Stimulated activated CD8-positive, alpha-beta memory T cell treated with anti-CD3 and anti-CD28 coated beads, Interleukin-12 subunit alpha, Interleukin-12 subunit beta, amount 100 ng/mL, for 4 hours (primary cell): ENCODE data around the gene CFAP65.

ENCODE experiments used
- DNase-seq: peaks from one replicate; pipeline ENCODE4 v3.0.0-alpha.2; 2020; ENCODE audit warnings: low read depth

Gene CFAP65

DNA sequence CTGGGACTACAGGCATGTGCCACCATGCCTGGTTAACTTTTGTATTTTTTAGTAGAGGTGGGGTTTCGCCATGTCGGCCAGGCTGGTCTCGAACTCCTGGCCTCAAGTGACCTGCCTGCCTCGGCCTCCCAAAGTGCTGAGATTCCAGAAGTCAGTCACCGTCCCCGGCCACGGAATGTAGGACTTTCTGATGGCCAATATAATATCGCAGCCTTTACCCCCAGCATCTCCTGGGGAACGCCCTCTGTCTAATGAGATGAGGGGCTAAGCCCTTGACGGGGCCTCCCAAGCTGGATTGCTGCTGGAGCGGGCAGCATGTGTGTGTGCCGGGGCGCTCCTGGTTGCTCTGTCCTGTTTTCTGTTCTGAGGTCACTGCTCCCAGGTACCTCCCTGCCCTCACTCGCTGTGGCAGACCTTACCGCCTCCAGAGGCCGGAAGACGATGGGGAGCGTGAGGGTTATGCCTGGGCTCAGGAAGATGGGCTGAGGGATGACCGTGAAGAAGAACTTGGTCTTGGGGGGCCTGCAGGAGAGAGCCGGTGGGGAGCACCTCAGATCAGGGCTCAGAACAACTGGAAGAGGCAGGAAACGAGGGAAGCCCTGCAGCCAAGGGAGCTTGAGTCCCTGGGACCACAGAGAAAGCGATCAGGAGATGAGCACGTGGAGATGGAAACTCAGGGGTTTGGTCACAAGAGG is 9.1 kb downstream of the CFAP65 start:
- DNase-seq, result no peak

DNA sequence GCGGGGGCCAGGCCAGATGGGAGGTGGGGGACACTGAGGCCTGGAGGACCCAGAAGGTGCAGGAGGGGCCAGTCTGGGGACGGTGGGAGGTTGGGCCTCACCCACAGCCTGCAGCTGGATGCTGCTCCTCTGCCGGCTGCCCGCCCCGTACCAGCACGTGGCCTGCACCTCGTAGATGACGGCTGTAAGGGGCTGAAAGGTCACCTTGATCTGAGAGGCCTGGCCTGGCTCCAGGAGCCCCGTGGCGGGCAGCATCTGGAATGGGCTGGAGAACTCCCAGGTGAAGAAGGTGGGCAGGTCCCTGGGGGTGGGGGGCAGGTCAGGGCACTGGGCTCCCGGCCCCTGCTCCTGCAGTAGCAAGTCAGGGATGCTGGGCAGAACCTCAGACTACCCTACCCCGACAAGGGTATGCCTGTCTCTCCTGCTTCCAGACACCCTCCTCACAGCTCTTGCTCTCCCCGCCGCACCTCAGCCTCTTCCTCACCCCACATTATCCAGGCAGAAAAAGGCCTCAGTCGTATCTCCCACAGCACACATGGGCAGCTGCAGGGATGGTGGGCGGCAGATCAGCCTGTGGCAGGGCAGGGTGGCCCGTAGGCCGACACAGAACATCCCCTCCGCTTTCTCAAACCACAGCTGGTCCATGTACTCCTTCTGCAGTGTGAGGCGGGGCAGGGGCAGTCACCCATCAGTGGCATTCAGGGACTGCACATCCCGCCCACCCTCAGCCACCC is 10.1 kb downstream of the CFAP65 start:
- no peak for DNase-seq

DNA sequence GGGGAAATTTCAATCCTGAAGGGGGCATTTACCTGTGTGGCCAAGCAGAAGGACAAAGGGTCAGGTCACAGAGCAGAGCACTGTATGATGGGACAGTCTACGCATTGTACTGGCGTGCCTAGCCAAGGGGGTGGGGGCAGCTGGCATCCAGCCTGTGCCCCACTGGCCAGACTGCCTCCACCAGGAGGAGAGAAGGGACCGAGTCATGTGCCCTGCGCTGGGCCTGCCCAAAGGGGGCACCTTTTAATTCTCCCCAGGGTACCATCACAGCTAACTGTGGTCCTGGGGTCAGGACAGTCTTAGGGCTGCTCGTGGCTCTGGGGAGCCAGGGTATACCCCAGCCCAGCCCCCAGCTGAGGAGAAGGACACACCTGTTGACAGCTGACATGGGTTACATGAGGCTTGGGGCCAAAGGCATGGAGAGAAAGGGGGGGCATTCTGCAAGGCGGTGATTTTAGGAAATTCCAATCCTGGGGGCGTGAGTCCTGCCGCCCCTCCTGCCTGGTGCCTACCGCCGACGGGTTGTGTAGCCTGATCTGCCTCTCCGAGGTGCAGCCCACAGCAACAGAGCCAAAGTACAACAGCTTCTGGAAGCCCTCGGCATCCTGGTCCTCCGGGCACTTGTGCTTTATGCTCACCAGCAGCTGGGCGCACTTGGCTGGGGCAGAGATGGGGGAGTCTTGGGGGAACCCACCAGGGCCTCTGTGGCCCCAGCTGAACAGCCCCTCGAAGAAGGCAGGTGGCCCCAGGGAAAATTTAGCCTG is 11.0 kb downstream of the CFAP65 start:
- DNase-seq, result no peak

DNA sequence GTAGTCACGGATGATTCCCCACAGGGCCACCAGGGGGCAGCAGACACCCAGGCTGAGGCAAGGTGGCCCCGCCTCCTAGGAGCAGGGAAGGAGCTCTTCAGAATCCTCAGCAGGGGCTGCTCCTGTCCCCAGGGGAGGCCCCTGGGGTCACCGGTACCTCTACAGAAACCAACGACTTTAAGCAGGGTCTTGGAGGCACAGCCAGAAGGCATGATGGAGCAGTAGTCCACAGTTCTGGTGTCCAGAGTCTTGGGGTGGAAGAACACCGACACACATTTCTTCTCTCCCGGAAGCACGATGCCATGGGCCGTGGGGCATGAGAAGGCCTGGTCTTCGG is 11.5 kb downstream of the CFAP65 start:
- DNase-seq, result peak; percentile 51

DNA sequence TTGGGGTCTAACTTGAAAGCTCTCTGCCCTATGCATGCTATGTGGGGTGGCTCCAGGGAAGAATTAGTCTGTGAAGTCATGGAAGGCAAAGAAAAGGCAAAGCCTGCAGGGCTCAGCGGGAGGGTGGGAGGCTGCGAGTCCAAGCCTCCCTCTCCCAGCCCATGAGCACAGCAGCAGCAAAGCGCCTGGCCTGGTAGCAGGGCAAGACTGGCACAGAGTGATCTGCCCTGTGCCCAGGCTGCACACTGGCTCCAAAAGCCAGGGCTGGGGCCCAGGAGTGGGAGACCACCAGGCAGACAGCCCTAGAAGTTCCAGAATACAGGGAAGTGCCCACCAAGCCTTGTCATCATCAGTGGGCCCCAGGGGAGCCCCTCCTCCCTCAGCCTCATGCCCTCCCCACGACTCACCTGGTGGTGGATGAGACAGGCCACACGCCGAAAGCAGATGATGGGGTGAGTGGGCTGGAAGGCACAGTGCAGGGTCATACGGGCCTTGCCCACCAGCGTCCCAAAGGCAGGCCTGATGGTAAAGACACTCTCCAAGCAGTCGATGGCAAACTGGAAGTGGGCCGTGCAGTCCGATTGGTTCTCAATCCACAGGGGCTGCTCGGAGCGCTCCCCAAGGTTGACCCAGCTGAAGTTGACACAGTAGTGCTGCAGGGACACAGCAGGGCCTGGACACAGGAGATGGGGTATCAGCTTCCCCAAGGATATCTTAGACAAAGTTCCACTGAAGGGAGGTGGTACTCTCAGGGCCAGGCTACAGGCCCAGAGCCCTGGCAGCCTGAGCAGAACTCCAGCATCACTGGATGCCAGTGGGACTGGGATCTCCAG is 12.1 kb downstream of the CFAP65 start:
- no peak for DNase-seq

DNA sequence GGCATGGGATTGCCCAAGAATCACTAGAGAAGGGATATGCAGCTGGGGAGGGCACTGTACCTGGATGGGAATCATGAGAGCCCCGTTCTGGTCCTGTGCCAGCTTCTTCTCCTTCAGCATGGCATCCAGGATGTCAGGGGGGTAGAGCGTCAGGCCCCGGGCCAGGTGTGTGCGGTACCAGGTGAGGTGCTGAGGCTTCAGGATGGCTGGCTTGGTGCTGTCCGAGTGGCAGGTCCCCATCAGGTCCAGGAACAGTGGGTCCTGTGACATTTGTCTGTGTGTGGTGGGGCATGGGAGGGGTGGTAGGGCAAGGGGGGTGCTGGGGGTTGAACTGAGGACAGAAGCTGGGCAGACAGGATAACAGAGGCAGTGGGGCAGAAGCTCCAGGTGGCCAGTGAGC is 13.2 kb downstream of the CFAP65 start:
- no peak for DNase-seq

DNA sequence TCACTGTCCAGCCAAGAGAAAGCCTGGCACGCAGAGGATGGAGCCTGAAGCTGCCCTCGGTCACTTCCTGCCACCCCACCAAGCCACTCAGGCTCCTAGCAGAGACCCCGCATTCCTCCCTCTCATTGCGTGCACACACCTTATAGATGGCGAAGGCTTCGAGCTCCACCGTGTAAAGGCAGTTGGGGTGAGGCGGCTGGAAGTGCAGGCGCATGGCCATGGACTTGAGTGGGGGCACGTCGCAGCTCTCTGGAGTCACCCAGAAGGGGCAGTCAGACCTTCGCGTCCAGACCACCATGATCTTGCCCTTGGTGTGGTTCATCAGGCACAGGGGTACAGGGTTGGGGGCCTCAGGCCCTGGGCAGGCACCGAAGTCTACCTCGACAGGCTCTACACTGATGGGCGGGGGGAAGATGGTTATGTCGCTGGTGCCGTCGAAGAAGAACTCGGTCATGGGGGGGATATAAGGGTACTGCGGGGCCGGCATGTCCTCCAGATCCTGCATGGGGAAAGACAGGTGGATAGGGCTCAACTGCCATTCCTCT is 13.7 kb downstream of the CFAP65 start:
- no peak for DNase-seq

DNA sequence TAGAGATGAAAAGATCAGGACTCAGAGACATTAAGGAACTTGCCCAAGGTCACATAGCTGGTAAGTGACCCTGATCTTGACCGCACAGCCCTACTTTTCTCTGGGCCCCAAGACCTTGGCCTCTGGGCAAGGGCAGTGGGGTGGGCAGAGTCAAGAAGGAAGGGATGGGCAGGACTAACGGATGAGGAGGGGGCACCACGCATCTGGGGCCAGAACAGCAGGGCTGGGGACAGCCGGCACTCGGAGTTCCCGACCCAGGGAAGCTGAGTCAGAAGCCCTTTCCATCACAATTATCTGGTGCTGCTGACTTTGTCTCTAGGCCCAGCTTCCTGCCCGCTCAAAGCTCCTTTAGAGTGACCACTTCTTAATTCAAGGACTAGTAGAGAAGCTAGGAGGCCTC is 14.4 kb downstream of the CFAP65 start:
- DNase-seq, result no peak

DNA sequence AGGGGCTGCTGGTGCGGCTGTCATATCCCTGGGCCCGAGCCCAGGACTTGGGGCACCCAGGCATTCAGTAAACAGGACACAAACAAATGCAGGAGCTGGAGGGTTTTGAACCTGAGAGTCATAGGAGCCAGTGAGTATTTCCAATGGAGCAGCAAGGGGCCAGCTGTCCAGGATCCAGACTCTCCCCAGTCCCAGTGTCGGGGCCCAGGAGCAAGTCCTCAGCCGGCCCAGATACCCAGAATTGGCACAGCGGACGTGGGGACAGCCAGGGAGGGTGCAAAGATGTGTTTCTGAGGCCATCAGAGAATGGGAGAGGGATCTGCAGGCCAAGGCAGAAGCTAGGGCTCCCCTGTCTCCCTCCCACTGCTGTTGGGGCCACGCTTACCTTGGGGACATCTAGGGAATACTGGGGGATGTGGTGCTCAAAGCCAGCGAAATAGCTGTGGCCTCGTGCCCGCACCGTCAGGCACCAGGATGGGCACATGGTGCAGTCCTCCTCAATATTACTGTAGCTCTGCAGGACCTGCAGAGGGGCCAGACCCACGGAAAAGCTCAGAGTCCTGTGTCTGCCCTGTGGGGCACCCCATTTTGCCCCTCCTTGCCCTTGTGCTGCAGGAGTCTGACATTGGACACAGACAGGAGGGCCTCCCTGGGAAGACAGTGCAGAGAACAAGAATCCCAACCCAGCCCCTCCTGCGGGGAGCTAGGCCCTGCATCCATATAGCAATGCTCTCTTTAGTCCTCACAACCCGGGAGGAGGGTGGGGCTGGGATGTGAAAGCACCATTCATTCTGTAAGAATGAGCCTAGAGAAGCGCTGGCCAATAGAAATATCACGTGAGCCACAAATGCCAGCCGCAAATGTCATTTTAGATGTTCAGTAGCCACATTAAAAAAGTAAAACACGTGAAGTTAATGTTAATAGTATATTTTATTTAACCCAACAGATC is 15.4 kb downstream of the CFAP65 start:
- no peak for DNase-seq

DNA sequence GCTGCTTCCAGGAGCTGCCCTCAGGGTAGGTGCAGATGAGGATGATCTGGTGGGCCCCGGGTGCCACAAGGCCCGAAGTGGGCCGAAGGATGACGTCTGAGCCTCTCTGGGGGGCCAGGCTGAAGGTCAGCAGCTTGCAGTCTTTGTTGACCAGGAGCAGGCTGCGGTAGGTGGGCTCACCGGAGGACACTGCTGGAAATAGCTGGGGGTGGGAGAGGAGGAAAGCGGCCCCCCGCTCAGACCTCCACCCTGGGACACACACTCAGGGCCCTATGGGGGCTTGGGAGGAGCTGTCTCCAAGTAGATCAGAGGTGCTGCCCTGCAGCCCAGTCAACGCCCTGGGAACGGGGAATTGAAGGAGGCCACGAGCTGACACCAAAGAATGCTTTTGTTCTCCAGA is 17.3 kb downstream of the CFAP65 start:
- DNase-seq, result no peak

DNA sequence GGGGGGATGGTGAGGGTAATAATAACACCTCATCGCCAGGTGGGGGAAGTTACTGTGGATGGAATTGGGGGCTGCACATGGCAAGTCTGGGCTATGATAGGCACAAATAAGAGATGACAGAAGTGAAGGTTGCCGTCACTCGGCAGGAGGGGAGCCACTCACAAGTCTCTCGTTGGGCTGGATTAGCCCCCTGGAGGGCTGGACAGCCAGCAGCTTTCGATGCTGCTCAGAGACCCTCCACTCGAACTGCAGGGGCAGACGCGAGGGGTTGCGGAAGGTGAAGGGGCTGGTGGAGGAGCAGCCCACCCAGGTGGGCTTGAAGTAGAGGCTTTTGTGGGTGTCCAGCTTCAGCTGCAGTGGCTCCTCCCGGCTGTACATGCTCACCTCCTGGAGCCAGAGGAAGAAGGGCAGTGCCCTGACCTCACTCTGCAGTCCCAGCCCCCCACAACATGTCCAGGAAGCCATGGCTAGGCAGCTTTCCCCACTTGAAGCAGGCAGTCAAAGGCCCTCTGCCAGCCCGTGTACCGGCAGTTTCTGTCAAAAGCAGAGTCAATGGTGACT is 18.2 kb downstream of the CFAP65 start:
- no peak for DNase-seq

DNA sequence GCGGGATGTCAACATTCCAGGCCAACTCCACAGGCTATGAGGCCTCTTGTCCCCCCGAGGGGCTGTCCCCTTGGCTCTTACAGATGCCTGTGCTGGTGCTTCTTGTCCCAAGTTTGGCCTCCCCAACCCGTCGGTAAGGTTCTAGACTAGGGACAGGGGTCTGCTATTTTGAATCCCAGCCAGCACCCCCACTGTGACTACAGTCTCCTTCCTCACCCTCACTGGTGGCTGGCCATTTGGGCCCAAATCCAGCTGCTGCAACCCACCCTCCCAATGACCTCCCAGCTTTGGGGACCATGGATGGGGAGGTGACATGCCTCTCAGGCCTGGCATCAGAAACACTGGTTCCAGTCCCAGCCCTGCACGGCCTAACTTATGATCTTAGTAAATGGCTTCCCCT is 18.7 kb downstream of the CFAP65 start:
- DNase-seq, result no peak

DNA sequence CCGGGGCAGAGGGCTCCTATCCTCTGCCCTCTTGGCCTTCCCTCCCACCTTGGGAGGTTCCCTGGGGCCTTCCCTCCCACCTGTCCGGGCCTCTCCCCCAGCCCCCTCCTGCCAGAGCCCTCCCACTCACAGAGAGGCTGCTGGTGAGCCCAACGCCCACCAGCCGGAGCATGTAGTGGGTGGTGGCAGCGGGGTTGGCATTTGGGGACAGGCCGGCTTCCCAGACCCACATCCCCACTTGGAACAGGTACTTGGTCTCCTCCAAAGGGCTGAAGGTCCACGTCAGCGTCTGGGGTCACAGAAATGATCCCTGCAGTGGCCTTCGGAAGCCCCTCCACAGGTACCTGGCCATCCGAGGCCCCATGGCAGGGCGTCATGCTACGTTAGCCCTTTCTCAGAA is 19.3 kb downstream of the CFAP65 start:
- no peak for DNase-seq

DNA sequence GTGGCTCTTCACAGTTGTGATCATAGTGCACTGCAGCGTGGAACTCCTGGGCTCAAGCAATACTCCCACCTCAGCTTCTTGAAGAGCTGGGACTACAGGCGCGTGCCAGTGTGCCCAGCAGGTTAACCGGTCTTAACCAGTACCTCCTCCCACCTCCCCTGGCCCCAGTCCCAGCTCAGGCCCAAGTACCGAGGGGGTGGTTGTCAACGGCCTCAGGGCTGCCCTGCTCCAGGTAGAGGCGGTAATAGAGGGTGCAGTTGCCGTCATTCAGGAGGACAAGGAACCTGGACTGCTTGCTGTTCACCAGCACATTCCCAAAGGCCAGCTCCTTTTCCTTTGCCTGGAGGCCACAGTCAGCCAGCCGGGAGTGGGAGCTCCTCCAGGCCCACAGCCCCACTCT is 19.7 kb downstream of the CFAP65 start:
- DNase-seq, result no peak

DNA sequence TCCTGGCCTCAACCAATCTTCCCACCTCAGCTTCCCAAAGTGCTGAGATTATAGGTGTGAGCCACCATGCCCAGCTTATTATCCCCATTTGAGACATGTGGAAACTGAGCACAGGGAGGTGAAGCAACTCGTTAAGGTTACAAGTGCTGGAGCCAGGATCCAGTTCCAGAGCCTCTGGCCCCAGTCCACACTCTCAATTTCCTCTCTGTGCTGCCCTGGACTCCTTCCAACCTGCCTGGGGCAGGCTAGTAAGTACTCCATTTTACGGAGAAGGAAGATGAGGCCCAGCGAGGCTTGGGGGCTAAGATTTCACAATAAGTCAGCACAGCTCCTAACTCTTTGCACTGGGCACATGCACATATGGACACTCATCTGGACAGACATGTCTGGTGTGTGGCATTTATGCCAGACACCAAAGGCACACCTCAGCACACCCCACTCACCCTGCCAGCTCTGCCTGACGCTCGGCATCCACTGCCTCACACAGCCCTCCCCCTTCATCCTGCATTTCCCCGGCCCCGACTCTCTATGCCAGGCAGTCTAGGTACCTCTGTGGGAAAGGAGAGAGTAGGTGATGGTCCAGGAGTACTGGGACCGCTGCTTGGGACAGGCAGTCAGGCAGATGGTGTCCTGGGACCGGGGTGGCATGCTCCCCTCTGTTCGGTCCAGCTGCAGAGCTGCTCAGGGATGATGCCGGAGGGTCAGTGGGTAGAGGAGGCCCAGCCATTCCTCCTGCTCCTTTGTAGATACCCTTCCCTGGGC is 20.5 kb downstream of the CFAP65 start:
- DNase-seq, result no peak

DNA sequence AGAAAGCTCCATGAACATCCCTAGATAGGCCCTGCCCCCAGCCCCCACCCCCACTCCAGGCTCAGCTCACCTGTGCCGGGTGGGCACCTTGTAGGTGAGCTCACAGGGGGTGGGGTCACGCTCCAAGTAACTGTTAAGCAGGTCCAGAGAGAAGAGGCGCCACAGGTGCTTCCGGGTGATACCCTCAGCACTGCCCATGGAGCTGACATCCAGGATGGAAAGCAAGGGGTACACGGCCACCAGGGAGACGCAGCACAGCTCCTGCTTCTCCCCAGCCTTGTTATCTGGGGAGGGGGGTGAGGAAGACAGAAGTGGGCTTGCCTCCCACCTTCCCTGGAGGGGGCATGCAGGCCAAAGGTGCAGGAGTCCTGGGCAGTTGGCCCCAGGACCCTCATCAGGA is 21.9 kb downstream of the CFAP65 start:
- no peak for DNase-seq

DNA sequence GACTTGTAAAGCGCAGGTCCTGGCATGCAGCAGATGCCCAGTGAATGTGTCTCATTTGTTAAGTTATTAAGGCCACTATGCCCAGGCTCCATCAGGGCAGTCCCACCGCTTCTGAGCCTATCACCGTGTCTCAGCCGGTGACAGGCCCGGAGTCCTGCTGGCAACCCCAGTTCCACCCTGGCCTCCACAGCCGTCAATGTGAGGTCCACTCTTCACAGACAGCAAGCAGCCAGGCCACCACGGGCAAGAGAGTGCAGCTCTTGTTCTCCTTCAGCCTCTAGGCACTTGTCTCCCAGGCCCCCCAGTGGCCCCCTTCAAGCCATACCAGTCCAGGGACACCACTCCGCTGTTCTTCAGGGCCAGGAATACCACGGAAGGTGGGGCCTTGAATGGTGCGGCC is 22.6 kb downstream of the CFAP65 start:
- no peak for DNase-seq

DNA sequence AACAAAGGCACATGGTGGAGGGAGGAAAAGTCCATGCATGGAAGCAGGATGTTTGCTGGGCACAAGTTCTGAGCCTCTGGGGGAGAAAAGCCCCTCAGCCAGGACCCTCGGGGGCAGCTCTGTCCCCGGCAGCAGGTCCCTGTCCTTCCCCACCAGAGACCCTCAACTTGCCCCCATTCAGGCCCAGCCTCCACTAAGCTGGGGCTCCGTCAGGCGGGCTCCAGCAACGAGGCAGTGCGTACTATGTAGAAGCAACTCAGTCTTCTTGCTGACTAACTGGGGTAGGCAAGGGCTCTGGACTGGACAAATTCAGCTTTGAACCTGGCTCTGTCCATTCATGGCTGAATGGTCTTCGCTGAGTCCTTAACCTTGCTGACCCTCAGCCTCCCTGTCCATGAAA is 23.0 kb downstream of the CFAP65 start:
- DNase-seq, result no peak

DNA sequence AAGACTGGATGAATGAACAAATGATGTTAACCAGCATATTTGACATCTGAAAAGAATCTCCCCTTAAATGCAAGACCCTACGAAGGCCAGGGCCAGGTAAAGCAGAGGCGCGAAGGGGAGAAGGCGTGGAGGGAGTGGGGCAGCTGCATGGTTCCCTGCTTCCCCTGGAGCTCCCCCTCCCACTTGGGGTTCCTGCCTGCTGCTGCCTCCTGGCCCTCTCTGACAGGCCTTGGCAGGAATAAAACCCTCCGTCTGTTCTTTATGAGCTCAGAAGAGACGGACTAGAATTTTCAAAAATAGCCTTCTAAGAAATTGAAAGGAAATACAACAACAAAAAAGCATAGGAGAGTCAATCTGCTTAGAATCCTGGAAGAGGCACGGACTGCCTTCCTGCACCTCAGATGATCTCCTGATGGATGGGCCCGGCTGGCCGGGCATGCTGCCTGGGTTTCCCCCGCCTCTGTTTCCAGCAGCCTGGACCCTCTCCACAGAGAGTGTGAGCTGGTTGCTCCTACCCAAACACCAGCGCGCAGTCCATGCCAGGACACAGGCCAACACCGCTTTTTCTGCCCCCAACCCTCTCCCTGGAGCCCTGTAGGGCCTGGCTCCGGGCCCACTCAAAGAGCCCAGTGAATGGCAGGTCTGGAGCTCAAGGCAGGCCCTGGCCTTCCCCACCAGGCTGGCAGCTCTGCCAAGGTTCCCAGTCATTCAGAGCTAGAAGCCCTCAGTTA is 23.9 kb downstream of the CFAP65 start:
- DNase-seq, result no peak
